ENCODE measurements around the gene IGFLR1.
A peak's percentile ranks its signal among the peaks of the same experiment; 100 is the strongest.

IGFLR1 gene

DNA sequence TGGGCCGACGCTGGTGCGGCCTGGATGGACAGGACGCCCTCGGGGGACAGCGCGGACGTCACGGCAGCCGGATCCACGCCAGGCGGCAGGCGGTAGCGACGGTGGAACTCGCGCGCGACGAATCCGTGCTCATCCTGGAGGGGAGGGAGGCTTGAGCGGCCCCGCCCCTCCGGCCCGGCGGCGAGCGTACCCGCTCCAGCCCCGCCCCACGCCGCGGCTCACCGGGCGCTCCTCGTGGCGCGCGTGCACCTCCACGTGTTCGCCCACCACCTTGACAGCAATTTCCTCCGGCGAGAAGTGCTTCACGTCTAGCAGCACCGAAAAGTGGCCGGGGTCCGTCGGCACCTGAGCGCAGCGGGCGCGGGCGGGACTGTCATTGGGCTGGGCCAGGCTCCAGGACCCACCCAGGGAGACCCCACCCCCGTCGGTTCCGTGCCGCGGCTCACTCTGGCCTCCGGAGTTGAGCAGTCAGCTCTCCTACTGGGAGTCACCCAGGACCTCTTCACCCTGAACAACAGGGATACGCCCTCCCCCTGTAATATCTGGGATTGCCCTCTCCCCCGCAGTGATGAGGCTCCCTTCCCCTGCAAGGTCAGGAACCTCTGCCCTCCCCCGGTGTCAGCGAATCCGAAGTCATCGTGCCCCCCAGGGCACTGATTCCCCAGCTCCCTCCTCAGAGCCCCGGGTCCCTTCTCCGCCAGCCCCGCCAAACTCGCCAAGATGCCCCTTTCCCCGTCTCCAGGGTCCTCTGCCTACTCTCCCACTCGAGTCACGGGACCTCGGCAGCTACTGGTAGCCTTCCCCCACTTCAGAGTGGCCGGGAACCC, 13.5 kb upstream of the IGFLR1 start:
- peak; percentile 65 to 75 for DNase-seq

DNA sequence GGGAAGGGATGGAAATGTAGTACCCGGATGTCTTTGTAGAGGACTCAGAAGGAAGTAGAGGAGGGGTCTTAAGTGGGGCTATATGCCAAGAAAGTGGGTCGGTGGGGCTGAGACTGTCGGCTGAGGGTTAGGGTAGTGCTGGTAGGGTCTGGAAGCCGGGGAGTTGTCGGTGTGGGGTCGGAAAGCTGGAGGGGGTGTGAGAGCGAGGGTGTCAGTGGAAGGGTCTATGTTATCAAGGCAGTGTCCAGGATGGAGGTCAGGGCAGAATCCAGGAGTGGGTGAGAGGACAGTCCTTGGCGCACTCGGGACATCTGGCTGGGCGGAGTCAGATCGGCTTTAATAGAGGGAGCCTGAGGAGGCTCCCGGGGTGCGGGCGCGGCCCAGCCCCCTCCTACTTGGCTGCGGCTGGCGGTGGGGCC, 12.9 kb upstream of the IGFLR1 start:
- no peak for DNase-seq

GRCh38 chr19:35754370-35755130, 12.3 kb upstream of the IGFLR1 start:
- no peak for DNase-seq

GRCh38 chr19:35753634-35754369, 11.6 kb upstream of the IGFLR1 start:
- no peak for DNase-seq

- DNase-seq: no peak
Observed at GRCh38 chr19:35752746-35753350, 10.6 kb upstream of the IGFLR1 start.

GRCh38 chr19:35751839-35752745, 9.8 kb upstream of the IGFLR1 start:
- DNase-seq: no peak

GRCh38 chr19:35750167-35750566, 7.9 kb upstream of the IGFLR1 start:
- DNase-seq: no peak

DNA sequence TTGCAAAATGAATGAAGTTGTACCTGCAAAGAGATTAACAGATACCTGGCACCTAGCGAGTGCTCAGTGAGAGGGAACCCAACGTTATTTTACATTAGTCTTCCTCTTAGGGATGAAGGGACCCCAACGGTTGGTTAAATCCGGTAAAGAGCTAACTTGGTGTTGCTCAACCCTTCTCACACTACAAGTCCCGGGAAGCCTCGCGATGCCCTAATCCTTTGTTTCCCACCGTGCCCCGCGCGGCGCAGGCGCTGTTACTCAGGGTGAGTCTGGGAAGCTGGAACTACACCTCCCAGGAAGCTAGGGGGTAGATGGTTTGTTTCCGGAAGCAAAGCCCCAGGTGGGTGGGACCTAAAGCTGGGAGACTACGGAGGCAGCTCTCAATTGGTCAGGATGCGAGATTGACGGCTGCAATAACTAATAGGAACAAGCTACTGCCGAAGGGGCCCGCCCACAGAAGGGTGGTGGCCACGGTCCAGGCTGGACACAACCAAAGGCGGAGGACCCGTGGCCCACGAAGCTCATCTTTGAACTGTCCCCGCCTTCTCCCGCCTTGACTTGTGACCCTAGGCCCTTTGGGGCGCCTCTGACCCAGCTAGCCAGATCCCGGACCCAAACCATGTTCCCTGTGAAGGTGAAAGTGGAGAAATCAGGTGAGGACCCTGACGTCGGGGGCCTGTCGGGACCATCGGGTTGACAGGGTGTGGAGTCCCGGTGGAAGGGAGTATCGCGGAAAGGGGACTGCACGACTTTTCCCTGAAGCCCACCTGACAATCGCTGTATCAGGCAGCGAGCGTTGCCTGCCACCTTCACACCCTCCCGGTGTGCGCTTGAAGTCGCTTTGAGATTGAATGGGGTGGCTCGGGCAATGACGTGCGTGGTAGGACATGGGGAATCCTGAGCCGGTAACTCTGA, 6.1 kb upstream of the IGFLR1 start, which contains the start of gene LIN37:
LIN37 (plus strand) TSS at position 471 of the 915 bp plus-strand sequence; CDS start at position 620, 149 bp downstream.
- peak; percentile 99 for DNase-seq

GRCh38 chr19:35746531-35746930, 4.3 kb upstream of the IGFLR1 start:
- DNase-seq: no peak

GRCh38 chr19:35746087-35746462, 3.8 kb upstream of the IGFLR1 start:
- no peak for DNase-seq

DNA sequence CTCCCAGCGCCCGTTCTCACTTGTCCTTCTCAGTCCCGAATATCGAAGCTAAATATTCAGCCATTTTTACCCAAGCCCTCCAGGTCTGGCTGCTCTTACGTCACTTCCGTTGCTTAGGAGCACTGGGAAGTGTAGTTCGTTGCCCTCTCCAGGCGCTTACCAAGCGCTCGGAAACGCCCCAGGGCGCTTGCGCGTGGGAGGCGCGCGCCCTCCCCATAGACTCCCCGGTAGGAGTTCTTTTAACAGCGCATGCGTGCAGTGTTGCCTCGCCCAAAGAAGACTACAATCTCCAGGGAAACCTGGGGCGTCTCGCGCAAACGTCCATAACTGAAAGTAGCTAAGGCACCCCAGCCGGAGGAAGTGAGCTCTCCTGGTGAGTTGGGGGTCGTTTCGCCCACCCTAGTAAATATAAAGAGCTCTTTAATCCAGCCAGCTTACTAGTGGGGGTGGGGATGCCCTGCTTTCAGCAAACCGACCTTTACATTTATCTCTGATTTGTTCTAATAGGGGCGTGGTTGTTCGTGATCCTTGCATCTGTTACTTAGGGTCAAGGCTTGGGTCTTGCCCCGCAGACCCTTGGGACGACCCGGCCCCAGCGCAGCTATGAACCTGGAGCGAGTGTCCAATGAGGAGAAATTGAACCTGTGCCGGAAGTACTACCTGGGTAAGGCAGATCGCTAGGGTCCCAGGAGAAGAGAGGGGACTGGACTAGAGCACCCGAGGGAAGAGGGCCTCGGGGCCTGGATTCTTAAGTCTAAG, 3.3 kb upstream of the IGFLR1 start, which contains the start of the genes PSENEN and U2AF1L4:
PSENEN (plus strand) TSS at position 324 of the 759 bp plus-strand sequence; CDS start at position 604, 280 bp downstream.
U2AF1L4 (minus strand) TSS at position 91 of the 759 bp plus-strand sequence; CDS start at position 64, 27 bp downstream.
- peak; percentile 94 to 96 for DNase-seq

GRCh38 chr19:35744430-35745327, 2.4 kb upstream of the IGFLR1 start:
- DNase-seq: peak; percentile 95 to 96

DNA sequence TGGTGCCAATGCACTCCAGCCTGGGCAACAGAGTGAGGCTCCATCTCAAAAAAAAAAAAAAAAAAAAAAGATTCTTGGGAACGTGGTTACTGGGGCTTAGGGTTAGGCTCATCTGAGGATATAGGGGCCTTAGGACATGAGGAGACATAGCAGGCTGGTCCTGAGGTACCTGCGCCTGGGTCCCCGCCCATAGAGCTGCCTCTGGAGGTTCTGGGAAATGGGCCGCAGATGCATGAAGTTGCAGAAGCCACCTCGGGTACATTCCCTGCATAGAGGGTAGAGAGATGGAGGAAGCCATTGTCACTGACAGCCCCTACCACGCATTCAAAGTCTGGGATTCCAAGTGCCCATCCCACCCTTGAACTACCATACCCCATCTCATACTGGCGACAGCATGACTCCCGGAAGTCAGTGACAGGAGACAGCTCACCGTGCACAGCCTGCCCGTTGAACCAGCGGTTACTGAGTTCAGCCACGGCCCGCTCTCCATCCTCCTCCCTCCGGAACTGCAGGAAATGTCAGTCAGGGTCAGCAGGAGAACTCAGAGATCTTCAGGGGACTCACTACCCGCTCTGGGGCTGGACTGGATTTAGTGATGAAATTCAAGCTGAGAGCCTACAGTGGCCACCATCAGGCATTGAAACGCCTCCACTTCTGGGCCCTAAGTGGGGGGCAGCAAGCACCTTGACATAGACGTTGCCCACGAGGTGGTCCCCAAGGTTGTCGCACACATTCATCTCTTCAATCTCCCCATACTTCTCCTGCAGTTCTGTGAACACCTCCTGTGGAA, 1.6 kb upstream of the IGFLR1 start:
- DNase-seq: no peak

DNA sequence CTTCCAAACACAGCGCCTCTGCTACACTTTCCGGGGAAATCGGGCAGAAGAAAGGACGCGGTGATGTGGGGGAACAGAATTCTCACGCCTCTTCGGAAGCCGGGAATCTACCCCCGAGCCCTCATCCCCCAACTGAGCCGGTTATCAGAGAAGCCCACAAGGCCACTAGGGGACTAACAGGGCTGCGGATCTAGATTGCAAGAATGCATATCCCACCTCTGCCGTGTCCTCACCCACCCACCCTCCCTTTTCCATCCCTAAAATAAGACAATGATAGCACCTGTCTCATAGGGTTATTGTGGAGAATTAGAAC, 1.1 kb downstream of the IGFLR1 start:
- DNase-seq: no peak

DNA sequence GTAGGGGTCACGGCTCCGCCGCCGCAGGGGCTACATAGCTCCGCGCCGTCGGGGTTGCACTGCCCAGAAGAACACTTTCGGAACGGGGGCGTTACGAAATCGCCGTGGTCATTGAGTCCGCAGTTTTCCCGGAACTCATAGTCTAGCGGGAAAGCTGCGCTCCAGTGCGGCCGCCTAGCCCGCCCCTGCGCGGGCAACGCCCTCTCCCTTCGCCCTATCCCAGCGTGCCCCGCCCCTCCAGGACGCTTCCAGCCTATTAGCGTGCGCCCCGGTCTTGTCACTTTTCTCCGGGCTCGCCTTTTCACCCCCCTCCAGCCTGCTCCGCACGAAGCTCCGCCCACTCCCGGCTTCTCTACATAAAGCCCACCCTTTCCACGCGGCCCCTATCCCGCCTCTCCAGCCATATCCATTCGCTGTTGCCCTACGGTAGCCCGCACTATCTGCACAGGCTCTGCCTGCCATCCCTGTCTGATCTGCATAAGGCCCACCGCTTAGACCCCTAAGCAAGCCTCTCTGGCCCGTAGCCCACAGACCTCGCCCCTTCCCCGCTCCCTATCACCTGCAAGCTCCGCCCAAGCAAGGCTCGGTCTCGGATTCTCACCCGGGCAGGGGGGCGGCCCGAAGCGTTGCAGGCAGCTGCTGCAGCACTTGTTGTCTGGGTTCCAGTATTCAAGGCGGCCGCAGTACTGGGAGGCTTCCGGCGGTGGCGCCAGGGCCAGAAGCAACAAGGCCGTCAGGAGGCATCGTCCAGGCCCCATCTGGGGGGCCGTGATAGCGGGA, 1.6 kb downstream of the IGFLR1 start:
- DNase-seq: peak; percentile 97

GRCh38 chr19:35740108-35740422, 2.2 kb downstream of the IGFLR1 start:
- no peak for DNase-seq
